HL-60/S4 treated with retinoic acid at 250 ng/mL for 4 days and 3 days (cell line): ENCODE measurements around the gene P2RY8.
"Not testable (repeated sequence)": the region's sequence is repeated elsewhere in the genome, so short reads cannot be mapped to it uniquely, and the experiment has no call there.

Experiments
- in situ Hi-C: fragments of 300-500 bp; cut with MboI; formaldehyde crosslinking; loops from 2 replicates; pipeline ENCODE4 v1.7.0; 2022; ENCODE audit warnings: low sequenced_read_pairs

The P2RY8 gene, protein sequence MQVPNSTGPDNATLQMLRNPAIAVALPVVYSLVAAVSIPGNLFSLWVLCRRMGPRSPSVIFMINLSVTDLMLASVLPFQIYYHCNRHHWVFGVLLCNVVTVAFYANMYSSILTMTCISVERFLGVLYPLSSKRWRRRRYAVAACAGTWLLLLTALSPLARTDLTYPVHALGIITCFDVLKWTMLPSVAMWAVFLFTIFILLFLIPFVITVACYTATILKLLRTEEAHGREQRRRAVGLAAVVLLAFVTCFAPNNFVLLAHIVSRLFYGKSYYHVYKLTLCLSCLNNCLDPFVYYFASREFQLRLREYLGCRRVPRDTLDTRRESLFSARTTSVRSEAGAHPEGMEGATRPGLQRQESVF

GRCh38 chrX:1537031-1537715 lies at the start of gene P2RY8:
P2RY8 (minus strand) TSS chrX:1537185; CDS start chrX:1466558, 70,627 bp downstream.
- in situ Hi-C loops, result no loop called here

DNA sequence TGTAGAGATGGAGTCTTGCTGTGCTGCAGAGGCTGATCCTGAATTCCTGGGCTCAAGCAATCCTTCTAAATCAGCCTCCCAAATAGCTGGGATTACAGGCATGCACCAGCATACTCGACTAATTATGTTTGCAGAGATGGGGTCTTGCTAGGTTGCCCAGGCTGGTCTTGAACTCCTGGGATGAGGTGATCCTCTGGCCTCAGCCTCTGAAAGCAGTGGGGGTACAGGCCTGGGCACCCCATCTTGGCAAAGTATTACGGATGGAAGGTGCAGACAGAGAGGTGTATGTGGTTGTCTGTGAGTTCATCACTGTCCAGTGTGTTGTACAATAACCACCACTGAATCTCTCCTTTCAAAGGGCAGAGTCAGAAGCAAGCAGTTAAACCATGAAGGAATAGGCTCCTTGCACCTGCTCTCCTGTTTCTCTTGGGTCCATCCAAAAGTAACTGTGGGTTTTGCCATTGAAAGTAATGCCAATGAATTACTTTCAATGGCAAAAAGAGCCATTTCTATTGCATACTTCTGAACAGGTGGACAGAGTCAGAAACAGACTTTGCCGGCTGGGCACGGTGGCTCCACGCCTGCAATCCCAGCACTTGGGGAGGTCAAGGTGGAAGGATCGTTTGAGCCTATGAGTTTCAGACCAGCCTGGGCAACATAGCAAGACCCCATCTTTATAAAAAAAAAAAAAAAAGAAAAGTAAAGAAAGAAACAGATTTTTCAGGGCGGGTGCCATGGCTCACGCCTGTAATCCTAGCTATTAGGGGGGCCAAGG lies 47.4 kb upstream of the P2RY8 start:
- in situ Hi-C loops, result loop anchor here (25.0 kb wide), 1 partner anchor 122 kb away; the partner anchor contains the start of gene ASMTL

DNA sequence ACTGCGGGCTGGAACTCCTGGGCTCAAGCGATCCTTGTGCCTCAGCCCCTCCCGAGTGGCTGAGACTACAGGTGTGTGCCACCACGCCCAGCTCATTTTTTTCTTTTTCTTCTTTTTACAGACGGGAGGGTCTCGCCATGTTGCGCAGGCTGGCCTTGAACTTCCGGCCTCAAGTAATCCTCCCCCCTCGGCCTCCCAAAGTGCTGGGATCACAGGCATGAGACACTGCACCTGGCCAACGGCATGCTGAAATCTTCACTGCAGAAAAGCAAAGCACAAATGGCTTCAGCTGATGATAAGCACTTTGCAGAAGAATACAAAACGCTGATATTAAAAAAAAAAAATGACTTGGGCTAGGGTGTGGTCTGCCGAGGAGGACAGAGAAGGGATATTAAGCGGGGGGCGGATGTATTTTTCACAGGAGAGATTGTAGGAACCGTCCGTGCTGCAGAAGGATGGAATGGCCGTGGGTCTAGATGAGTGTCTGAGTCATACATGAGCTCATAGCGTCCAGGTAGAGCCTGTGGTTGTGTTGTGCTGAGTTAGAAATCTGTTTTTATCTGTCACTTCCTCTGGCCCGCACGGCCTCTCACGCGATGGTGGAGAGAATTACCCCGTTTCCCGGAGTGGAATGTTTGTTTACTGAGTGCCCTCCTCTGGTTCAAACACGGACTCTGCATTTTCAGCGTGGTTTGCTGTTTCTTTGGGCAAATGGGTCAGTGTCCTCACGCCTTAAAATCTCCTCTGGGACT lies 45.9 kb upstream of the P2RY8 start:
- in situ Hi-C loops, result loop anchor here (25.0 kb wide), 1 partner anchor 121 kb away; the partner anchor contains the start of gene ASMTL

- in situ Hi-C loops, result loop anchor here (25.0 kb wide), 1 partner anchor 119 kb away; the partner anchor contains the start of gene ASMTL
Observed at GRCh38 chrX:1581132-1581531, 44.1 kb upstream of the P2RY8 start.

- in situ Hi-C loops, result loop anchor here (25.0 kb wide), 1 partner anchor 116 kb away; the partner anchor contains the start of gene ASMTL
Observed at GRCh38 chrX:1578511-1579173, 41.7 kb upstream of the P2RY8 start.

DNA sequence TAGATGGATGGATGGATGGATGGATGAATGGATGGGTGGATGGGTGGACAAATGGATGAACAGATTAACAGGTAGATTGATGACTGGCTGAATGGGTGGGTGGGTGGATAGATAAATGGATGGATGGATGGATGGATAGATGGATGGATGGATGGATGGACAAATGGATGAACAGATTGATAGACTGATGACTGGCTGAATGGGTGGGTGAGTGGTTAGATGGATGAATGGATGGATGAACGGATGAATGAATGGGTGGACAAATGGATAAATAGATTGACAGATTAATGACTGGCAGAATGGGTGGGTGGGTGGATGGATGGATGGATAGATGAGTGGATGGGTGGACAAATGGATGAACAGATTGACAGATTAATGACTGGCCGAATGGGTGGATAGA lies 40.9 kb upstream of the P2RY8 start:
- in situ Hi-C loops, result loop anchor here (25.0 kb wide), 1 partner anchor 116 kb away; the partner anchor contains the start of gene ASMTL

GRCh38 chrX:1576201-1576992 lies 39.4 kb upstream of the P2RY8 start:
- in situ Hi-C loops, result loop anchor here (25.0 kb wide), 1 partner anchor 114 kb away; the partner anchor contains the start of gene ASMTL

DNA sequence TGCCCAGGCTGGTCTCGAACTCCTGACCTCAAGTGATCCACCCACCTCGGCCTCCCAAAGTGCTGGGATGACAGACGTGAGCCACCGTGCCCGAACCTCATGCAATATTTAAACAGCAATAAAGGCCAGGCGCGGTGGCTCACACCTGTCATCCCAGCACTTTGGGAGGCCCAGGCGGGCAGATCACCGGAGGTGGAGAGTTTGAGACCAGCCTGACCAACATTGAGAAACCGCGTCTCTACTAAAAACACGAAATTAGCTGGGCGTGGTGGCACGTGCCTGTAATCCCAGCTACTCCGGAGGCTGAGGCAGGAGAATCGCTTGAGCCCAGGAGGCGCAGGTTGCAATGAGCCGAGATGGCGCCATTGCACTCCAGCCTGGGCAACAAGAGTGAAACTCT lies 37.2 kb upstream of the P2RY8 start:
- in situ Hi-C loops, result not testable (repeated sequence)

DNA sequence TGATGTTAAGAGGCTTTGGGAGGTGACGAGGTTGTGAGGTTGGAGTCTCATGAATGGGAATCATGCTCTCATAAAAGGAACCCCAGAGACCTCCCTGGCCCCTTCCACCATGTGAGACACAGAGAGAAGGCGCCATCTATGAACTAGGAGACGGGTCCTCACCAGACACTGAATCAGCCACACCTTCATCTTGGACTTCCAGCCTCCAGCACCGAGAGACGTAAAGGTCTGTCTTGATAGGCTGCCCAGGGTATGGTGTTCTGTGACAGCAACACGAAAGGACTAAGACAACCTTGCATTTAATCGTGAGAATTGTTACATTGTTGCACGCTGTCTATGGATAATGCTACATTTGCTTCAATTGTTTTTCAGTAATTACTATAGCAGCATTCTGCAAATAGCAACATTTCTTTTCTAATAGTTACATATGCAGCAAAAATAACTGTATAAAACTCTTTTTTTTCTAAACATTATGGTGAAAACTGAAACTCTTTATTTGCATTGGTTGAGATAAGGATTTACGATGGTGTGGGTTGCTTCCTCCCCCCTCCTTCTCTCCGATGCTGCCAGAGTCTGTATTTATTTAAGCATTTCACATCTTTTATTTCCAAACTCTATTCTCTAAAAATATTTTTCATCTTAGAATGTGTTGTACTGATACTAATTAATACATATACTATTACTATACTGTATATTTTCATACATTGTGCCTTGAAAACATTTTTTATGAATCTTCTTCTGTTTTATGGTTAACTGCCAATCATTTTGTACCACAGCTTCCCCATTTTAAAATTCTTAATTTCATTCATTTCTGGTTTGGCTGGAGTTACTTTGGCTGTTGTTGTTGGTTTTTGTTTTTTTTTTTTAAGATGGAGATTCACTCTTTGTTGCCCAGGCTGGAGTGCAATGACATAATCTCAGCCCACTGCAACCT lies 28.0 kb upstream of the P2RY8 start:
- in situ Hi-C loops, result no loop called here

GRCh38 chrX:1564077-1564476 lies 27.1 kb upstream of the P2RY8 start:
- in situ Hi-C loops, result not testable (repeated sequence)

- in situ Hi-C loops, result no loop called here
Observed at GRCh38 chrX:1561164-1561563, 24.2 kb upstream of the P2RY8 start.

- in situ Hi-C loops, result no loop called here
Observed at GRCh38 chrX:1558761-1559468, 21.9 kb upstream of the P2RY8 start.

GRCh38 chrX:1557442-1557841 lies 20.5 kb upstream of the P2RY8 start:
- in situ Hi-C loops, result not testable (repeated sequence)

DNA sequence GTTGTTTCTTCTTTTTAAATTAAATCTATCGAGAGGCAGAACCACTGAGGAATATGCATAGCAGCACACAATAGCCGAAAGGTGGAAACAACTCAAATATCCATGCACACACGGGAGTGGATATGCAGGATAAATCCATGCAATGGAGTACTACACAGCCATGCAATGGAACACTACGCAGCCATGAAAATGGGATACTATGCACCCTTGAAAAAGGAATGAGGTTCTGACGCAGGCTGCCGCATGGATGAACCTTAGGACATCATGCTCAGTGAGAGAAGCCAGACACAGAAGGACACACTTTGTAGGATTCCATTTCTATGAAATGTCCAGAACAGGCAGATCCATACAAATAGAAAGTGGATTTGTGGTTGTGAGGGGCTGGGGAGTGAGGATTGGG lies 18.4 kb upstream of the P2RY8 start:
- in situ Hi-C loops, result no loop called here

DNA sequence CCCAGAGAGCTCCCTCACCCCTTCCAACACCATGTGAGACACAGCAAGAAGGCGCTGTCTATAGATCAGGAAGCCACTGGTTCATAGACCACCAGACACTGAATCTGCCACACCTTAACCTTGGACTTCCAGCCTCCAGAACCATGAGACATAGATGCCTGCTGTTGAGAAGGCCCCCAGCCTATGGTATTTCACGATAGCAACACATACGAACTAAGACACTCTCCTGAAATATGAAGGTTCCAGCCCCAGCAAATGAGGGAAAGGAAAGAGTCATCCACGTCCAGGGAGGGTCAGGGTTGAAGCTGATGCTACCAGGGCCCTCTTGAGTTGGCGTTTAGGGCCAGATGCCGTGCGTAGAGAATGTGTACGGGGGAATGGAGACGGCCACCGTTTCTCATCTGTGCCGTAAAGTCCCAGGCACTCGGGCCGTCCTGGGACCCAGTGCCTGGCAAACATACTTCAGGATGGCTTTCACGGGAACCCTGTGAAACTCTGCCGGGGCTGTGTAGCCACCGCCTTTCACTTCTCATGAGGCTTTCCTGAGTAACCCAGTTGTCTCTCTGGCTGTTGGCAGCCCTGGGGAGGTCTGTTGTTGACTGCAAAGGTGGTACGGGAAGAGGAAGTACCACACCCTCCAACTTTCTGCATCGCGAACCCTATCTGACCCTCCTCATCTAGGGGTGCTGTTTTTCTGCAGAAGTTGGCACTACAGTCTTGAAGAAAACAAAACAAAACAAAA lies 17.7 kb upstream of the P2RY8 start:
- in situ Hi-C loops, result no loop called here

DNA sequence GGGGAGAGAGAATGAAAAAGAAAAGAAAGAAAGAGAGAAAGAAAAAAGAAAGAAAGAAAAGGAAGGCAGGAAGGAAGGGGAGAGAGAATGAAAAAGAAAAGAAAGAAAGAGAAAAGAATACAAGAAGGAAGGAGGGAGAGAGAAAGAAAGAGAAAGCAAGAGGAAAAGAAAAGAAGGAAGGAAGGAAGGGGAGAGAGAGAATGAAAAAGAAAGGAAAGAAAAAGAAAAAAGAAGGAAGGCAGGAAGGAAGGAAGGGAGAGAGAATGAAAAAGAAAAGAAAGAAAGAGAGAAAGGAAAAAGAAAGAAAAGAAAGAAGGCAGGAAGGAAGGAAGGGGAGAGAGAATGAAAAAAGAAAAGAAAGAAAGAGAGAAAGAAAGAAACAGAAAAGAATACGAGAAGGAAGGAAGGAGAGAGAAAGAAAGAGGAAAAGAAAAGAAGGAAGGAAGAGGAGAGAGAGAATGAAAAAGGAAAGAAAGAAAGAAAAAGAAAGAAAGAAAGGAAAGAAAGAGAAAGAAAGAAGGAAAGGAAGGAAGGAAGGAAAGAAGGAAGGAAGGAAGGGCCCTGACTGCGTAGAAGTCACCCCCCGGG lies 15.1 kb upstream of the P2RY8 start:
- in situ Hi-C loops, result no loop called here
